H9 (cell line): ENCODE results near the gene HIC2. TPM values are rescaled to one million over a fixed set of nuclear protein-coding genes. Genes with fewer than 3 reads are reported as not detected.
"Not testable (repeated sequence)": the region's sequence is repeated elsewhere in the genome, so short reads cannot be mapped to it uniquely, and the experiment has no call there.

Source experiments
- DNase-seq: peaks from one replicate; pipeline ENCODE4 v3.0.0-alpha.2; 2017
- H2AFZ ChIP-seq: one replicate; pipeline ENCODE4 v1.6.1; 2013; ENCODE audit warnings: mild to moderate bottlenecking, low read length, control low read depth, moderate library complexity
- H2AK5ac ChIP-seq: 2 replicates; pipeline ENCODE4 v1.6.1; 2013; ENCODE audit warnings: low read length, control low read depth, mixed read lengths; ENCODE audit not compliant: insufficient read length
- H2BK120ac ChIP-seq: one replicate; pipeline ENCODE4 v1.6.1; 2013; ENCODE audit warnings: low read depth, mild to moderate bottlenecking, low read length, control low read depth, inconsistent platforms; ENCODE audit not compliant: poor library complexity, severe bottlenecking
- H2BK12ac ChIP-seq: 2 replicates; pipeline ENCODE4 v1.6.1; 2013; ENCODE audit warnings: low read length, control low read depth, mixed read lengths, low read depth; ENCODE audit not compliant: insufficient read length
- H2BK15ac ChIP-seq: 2 replicates; pipeline ENCODE4 v1.6.1; 2013; ENCODE audit warnings: low read depth, low read length, control low read depth
- H2BK20ac ChIP-seq: one replicate; pipeline ENCODE4 v1.6.1; 2013; ENCODE audit warnings: low read depth, mild to moderate bottlenecking, low read length, control low read depth, inconsistent platforms; ENCODE audit not compliant: poor library complexity, severe bottlenecking
- H2BK5ac ChIP-seq: 2 replicates; pipeline ENCODE4 v1.6.1; 2013; ENCODE audit warnings: low read length, control low read depth, mixed read lengths; ENCODE audit not compliant: insufficient read length
- H3K14ac ChIP-seq: 2 replicates; pipeline ENCODE4 v1.6.1; 2013; ENCODE audit warnings: low read length, control low read depth; ENCODE audit not compliant: insufficient read depth
- H3K18ac ChIP-seq: 2 replicates; pipeline ENCODE4 v1.6.1; 2013; ENCODE audit warnings: low read depth, mild to moderate bottlenecking, mixed read lengths, low read length, control low read depth; ENCODE audit not compliant: insufficient read length
- H3K23ac ChIP-seq: 2 replicates; pipeline ENCODE4 v1.6.1; 2013; ENCODE audit warnings: low read length, control low read depth, mixed read lengths, low read depth; ENCODE audit not compliant: insufficient read length
- H3K23me2 ChIP-seq: 2 replicates; pipeline ENCODE4 v1.6.1; 2013; ENCODE audit warnings: low read depth, mild to moderate bottlenecking, mixed read lengths, low read length, control low read depth; ENCODE audit not compliant: insufficient read length, poor library complexity, severe bottlenecking
- H3K27ac ChIP-seq: 2 replicates; pipeline ENCODE4 v1.5.1; 2013; ENCODE audit warnings: low read length, control low read depth, mixed read lengths, low read depth; ENCODE audit not compliant: insufficient read length
- H3K27me3 ChIP-seq: 2 replicates; pipeline ENCODE4 v1.6.1; 2013; ENCODE audit warnings: low read length, control low read depth, inconsistent platforms; ENCODE audit not compliant: insufficient read depth
- H3K4ac ChIP-seq: 2 replicates; pipeline ENCODE4 v1.6.1; 2013; ENCODE audit warnings: low read depth, mild to moderate bottlenecking, control low read depth, inconsistent platforms, low read length, moderate library complexity
- H3K4me1 ChIP-seq: 2 replicates; pipeline ENCODE4 v1.6.1; 2013; ENCODE audit warnings: low read length, control low read depth, inconsistent platforms; ENCODE audit not compliant: insufficient read depth
- H3K4me2 ChIP-seq: 2 replicates; pipeline ENCODE4 v1.6.1; 2013; ENCODE audit warnings: low read length, control low read depth, mixed read lengths; ENCODE audit not compliant: insufficient read length, insufficient read depth
- H3K56ac ChIP-seq: 2 replicates; pipeline ENCODE4 v1.6.1; 2013; ENCODE audit warnings: low read depth, mild to moderate bottlenecking, mixed read lengths, low read length, control low read depth; ENCODE audit not compliant: insufficient read length
- H3K79me1 ChIP-seq: 2 replicates; pipeline ENCODE4 v1.6.1; 2013; ENCODE audit warnings: low read depth, mild to moderate bottlenecking, moderate library complexity, low read length, control low read depth, inconsistent platforms; ENCODE audit not compliant: insufficient read depth, poor library complexity, severe bottlenecking
- H3K79me2 ChIP-seq: 2 replicates; pipeline ENCODE4 v1.6.1; 2013; ENCODE audit warnings: low read length, control low read depth, inconsistent platforms; ENCODE audit not compliant: insufficient read depth
- H3K9ac ChIP-seq: 2 replicates; pipeline ENCODE4 v1.6.1; 2013; ENCODE audit warnings: low read length, control low read depth, mixed read lengths; ENCODE audit not compliant: insufficient read length; ENCODE audit errors: extremely low read depth
- H3K9me3 ChIP-seq: one replicate; pipeline ENCODE4 v1.6.1; 2013; ENCODE audit warnings: low read depth, low read length, inconsistent platforms; ENCODE audit not compliant: control insufficient read depth
- H3T11ph ChIP-seq: one replicate; pipeline ENCODE4 v1.6.1; 2013; ENCODE audit warnings: mild to moderate bottlenecking, low read length, control low read depth, inconsistent platforms
- H4K20me1 ChIP-seq: one replicate; pipeline ENCODE4 v1.6.1; 2013; ENCODE audit not compliant: control insufficient read depth, insufficient read length, insufficient read depth
- H4K5ac ChIP-seq: 2 replicates; pipeline ENCODE4 v1.6.1; 2013; ENCODE audit warnings: low read depth, mild to moderate bottlenecking, mixed read lengths, low read length, control low read depth; ENCODE audit not compliant: insufficient read length
- H4K8ac ChIP-seq: replicated peaks from 2 replicates; pipeline ENCODE4 v1.6.1; 2013; ENCODE audit warnings: low read length, control low read depth, mixed read lengths, low read depth; ENCODE audit not compliant: insufficient read length
- H4K91ac ChIP-seq: 2 replicates; pipeline ENCODE4 v1.6.1; 2013; ENCODE audit warnings: low read depth, mild to moderate bottlenecking, moderate library complexity, mixed read lengths, low read length, control low read depth; ENCODE audit not compliant: insufficient read length
- H3K27ac Mint-ChIP-seq, 3 experiments: 2 replicates in 2 of 3; 3 replicates in 1 of 3; pipeline ENCODE4 v1.8.0; 2020 to 2021; ENCODE audit warnings: mixed read lengths in 3 of 3, mild to moderate bottlenecking in 1 of 3, moderate library complexity in 1 of 3
- H3K27me3 Mint-ChIP-seq: 2 replicates; pipeline ENCODE4 v1.8.0; 2021; ENCODE audit warnings: low read depth, mild to moderate bottlenecking, moderate library complexity, mixed read lengths
- H3K36me3 Mint-ChIP-seq, 3 experiments: 2 replicates in 2 of 3; 3 replicates in 1 of 3; pipeline ENCODE4 v1.8.0; 2020 to 2021; ENCODE audit warnings: low read depth in 3 of 3, mixed read lengths in 3 of 3; ENCODE audit not compliant: insufficient read depth in 1 of 3
- H3K4me1 Mint-ChIP-seq, 2 experiments: 2 replicates each; pipeline ENCODE4 v1.8.0; 2020; ENCODE audit warnings: mixed read lengths in 2 of 2
- H3K4me3 Mint-ChIP-seq, 2 experiments: 2 replicates in 1 of 2; 3 replicates in 1 of 2; pipeline ENCODE4 v1.8.0; 2020 to 2021; ENCODE audit warnings: mild to moderate bottlenecking in 2 of 2, mixed read lengths in 2 of 2, moderate library complexity in 1 of 2
- H3K9me3 Mint-ChIP-seq, 2 experiments: 2 replicates in 1 of 2; 3 replicates in 1 of 2; pipeline ENCODE4 v1.8.0; 2020; ENCODE audit warnings: mild to moderate bottlenecking in 2 of 2, mixed read lengths in 2 of 2, moderate library complexity in 1 of 2
- WGBS: extraction: QIAGEN DNeasy Blood & Tissue Kit; methylation state at CpG from one replicate; pipeline ENCODE4 v1.1.7; 2013; ENCODE audit warnings: missing lambda C conversion rate, low lambda C conversion rate, mixed read lengths; ENCODE audit not compliant: insufficient read length; ENCODE audit errors: extremely low coverage; 5-methylcytosine and 5-hydroxymethylcytosine counted together
- total RNA-seq: library from RNA; stranded (reverse); gene quantifications from 2 replicates; pipeline ENCODE4 v1.2.1, GENCODE V29; 2021

HIC2 gene
- total RNA-seq, 1 experiment from 2014 or later: 24.9 TPM

- H4K5ac ChIP-seq, H3K4me1 ChIP-seq, H3K18ac ChIP-seq, H3K23me2 ChIP-seq, H3K9me3 ChIP-seq, H3K79me1 ChIP-seq, H2BK12ac ChIP-seq, H3K27ac ChIP-seq, H3K4ac ChIP-seq, H2BK15ac ChIP-seq, H2BK120ac ChIP-seq, H3K9ac ChIP-seq, H4K91ac ChIP-seq, H3K9me3 Mint-ChIP-seq, H2AK5ac ChIP-seq, H4K8ac ChIP-seq, H3K23ac ChIP-seq, H2BK5ac ChIP-seq, H3K56ac ChIP-seq, H3K79me2 ChIP-seq, H3K14ac ChIP-seq, H2BK20ac ChIP-seq, H4K20me1 ChIP-seq, H2AFZ ChIP-seq, H3K27me3 Mint-ChIP-seq, H3K27me3 ChIP-seq, H3K4me3 Mint-ChIP-seq, H3T11ph ChIP-seq, H3K4me2 ChIP-seq: not testable (repeated sequence)
- peak; percentile 23 for DNase-seq
- WGBS: no CpG with 5 or more reads among the region's 15 CpGs
- peaks cover 5 to 22% (median 17%) of the 10 kb centered on the region in 3 experiments; a peak in 6 of 7 replicates for H3K36me3 Mint-ChIP-seq
- H3K4me1 Mint-ChIP-seq: peaks cover 7 to 14% of the 10 kb centered on the region in 2 experiments
- H3K27ac Mint-ChIP-seq: peak overlapping the region; percentile 83 to 91 (median 85); a peak in 3 of 7 replicates
Measured at GRCh38 chr22:21442646-21443045, 25.5 kb downstream of the HIC2 start.
